IMR-90 (cell line): ENCODE results near the gene SLC6A15. TPM values are rescaled to one million over a fixed set of nuclear protein-coding genes. Genes with fewer than 3 reads are reported as not detected.

Experiments
- ATAC-seq: fragments of 200-7000 bp; cut with Tn5 transposase; 2 replicates; pipeline ENCODE4 v1.9.1; 2020; ENCODE audit warnings: low read depth, mild to moderate bottlenecking, moderate library complexity
- BruUV-seq: library from RNA; stranded (reverse); fragments of 400-500 nt; replicated peaks from 2 replicates; lab custom pipeline; 2021; lab: Mats Ljungman, UMichigan
- CTCF ChIA-PET: fragments of 300-600 bp; formaldehyde crosslinking; extraction: SDS; loops from one replicate; lab custom pipeline; 2021; ENCODE audit warnings: antibody characterized with exemption; lab: Yijun Ruan, JAX
- POLR2A ChIA-PET: fragments of 300-600 bp; sonication (Branson Sonifier 250); formaldehyde crosslinking; loops from one replicate; lab custom pipeline; 2022; ENCODE audit warnings: antibody characterized with exemption; ENCODE audit not compliant: unreplicated experiment; lab: Charles Lee
- DNase-seq: peaks from one replicate; pipeline ENCODE4 v3.0.0; 2013
- H2AFZ ChIP-seq: replicated peaks from 2 replicates; pipeline ENCODE3; 2013; ENCODE audit warnings: low read length, mild to moderate bottlenecking; ENCODE audit not compliant: poor library complexity
- H2AK5ac ChIP-seq: 2 replicates; pipeline ENCODE4 v1.6.1; 2013; ENCODE audit warnings: low read depth, low read length, inconsistent platforms
- H2AK9ac ChIP-seq: replicated peaks from 2 replicates; pipeline ENCODE3; 2013; ENCODE audit warnings: mild to moderate bottlenecking, low read depth, low read length, moderate library complexity; ENCODE audit not compliant: poor library complexity
- H2BK120ac ChIP-seq: 2 replicates; pipeline ENCODE4 v1.6.1; 2013; ENCODE audit warnings: low read depth, low read length, inconsistent platforms
- H2BK15ac ChIP-seq: 3 replicates; pipeline ENCODE4 v1.6.1; 2013; ENCODE audit warnings: low read depth, low read length, inconsistent platforms
- H2BK20ac ChIP-seq: 2 replicates; pipeline ENCODE4 v1.6.1; 2013; ENCODE audit warnings: low read depth, mild to moderate bottlenecking, inconsistent platforms, low read length, moderate library complexity
- H2BK5ac ChIP-seq: 2 replicates; pipeline ENCODE4 v1.6.1; 2013; ENCODE audit warnings: mild to moderate bottlenecking, low read depth, low read length, inconsistent platforms; ENCODE audit not compliant: poor library complexity, severe bottlenecking
- H3K14ac ChIP-seq: replicated peaks from 2 replicates; pipeline ENCODE4 v1.6.1; 2013; ENCODE audit warnings: low read depth, low read length, inconsistent platforms
- H3K18ac ChIP-seq: 2 replicates; pipeline ENCODE4 v1.6.1; 2013; ENCODE audit warnings: low read depth, low read length, control low read depth
- H3K23ac ChIP-seq: 2 replicates; pipeline ENCODE4 v1.6.1; 2013; ENCODE audit warnings: low read depth, low read length, inconsistent platforms
- H3K27ac ChIP-seq: 2 replicates; pipeline ENCODE4 v1.5.1; 2013; ENCODE audit warnings: mild to moderate bottlenecking, control low read depth, low read length; ENCODE audit not compliant: insufficient read depth
- H3K27me3 ChIP-seq: 2 replicates; pipeline ENCODE4 v1.6.1; 2013; ENCODE audit warnings: low read length; ENCODE audit not compliant: control insufficient read depth, insufficient read depth
- H3K36me3 ChIP-seq: 2 replicates; pipeline ENCODE4 v1.6.1; 2013; ENCODE audit warnings: low read length, mixed read lengths; ENCODE audit not compliant: control insufficient read depth, insufficient read depth
- H3K4ac ChIP-seq: 2 replicates; pipeline ENCODE4 v1.6.1; 2013; ENCODE audit warnings: low read depth, low read length, inconsistent platforms
- H3K4me1 ChIP-seq: 2 replicates; pipeline ENCODE4 v1.6.1; 2013; ENCODE audit warnings: low read length, mixed read lengths; ENCODE audit not compliant: control insufficient read depth, insufficient read depth
- H3K4me2 ChIP-seq: 2 replicates; pipeline ENCODE4 v1.6.1; 2013; ENCODE audit warnings: low read depth, mild to moderate bottlenecking, control low read depth, low read length, moderate library complexity
- H3K4me3 ChIP-seq: 2 replicates; pipeline ENCODE4 v1.5.1; 2013; ENCODE audit warnings: low read depth, mild to moderate bottlenecking, control low read depth, low read length, moderate library complexity; ENCODE audit not compliant: insufficient read depth
- H3K56ac ChIP-seq: 2 replicates; pipeline ENCODE4 v1.6.1; 2013; ENCODE audit warnings: low read length, inconsistent platforms; ENCODE audit not compliant: insufficient read depth; ENCODE audit errors: extremely low read depth
- H3K79me1 ChIP-seq, 2 experiments: 2 replicates each; pipeline ENCODE4 v1.6.1; 2013; ENCODE audit warnings: low read length in 2 of 2, inconsistent platforms in 1 of 2, low read depth in 1 of 2
- H3K9ac ChIP-seq: 2 replicates; pipeline ENCODE4 v1.6.1; 2013; ENCODE audit warnings: low read depth, low read length, control low read depth
- H3K9me1 ChIP-seq: 2 replicates; pipeline ENCODE4 v1.6.1; 2013; ENCODE audit warnings: low read length, inconsistent platforms; ENCODE audit not compliant: insufficient read depth
- H3K9me3 ChIP-seq: 2 replicates; pipeline ENCODE4 v1.6.1; 2013; ENCODE audit warnings: low read length; ENCODE audit not compliant: control insufficient read depth, insufficient read depth
- H4K20me1 ChIP-seq: 2 replicates; pipeline ENCODE4 v1.6.1; 2013; ENCODE audit warnings: low read length, inconsistent platforms; ENCODE audit not compliant: insufficient read depth
- H4K5ac ChIP-seq: 2 replicates; pipeline ENCODE4 v1.6.1; 2013; ENCODE audit warnings: mild to moderate bottlenecking, low read depth, low read length, control low read depth
- H4K8ac ChIP-seq, 2 experiments: 2 replicates each; pipeline ENCODE4 v1.6.1; 2013; ENCODE audit warnings: low read depth in 2 of 2, low read length in 2 of 2, control low read depth in 1 of 2, inconsistent platforms in 1 of 2
- H4K91ac ChIP-seq: 2 replicates; pipeline ENCODE4 v1.6.1; 2013; ENCODE audit warnings: low read depth, low read length, inconsistent platforms; ENCODE audit not compliant: insufficient read depth
- MAFK ChIP-seq: IDR thresholded peaks from 2 replicates; pipeline ENCODE4 v1.6.1; 2012; ENCODE audit warnings: low read depth, low read length, improper control_type of control experiment
- MAZ ChIP-seq: IDR thresholded peaks from 2 replicates; pipeline ENCODE4 v1.6.1; 2012; ENCODE audit warnings: low read depth, mild to moderate bottlenecking, low read length, improper control_type of control experiment, moderate library complexity, borderline replicate concordance
- WGBS, 2 experiments: methylation state at CpG; one replicate each; pipeline versions ENCODE4 v1.1.5 to v1.1.7; 2013; ENCODE audit warnings: missing lambda C conversion rate in 2 of 2; ENCODE audit not compliant: insufficient read length in 1 of 2; ENCODE audit errors: extremely low coverage in 2 of 2; 5-methylcytosine and 5-hydroxymethylcytosine counted together
- dilution Hi-C: fragments of 300-500 bp; cut with HindIII; formaldehyde crosslinking; loops from one replicate; pipeline ENCODE4 v1.14.3; 2018; ENCODE audit warnings: low sequenced_read_pairs; ENCODE audit not compliant: unreplicated experiment
- in situ Hi-C: fragments of 300-500 bp; cut with MboI; formaldehyde crosslinking; loops from 3 replicates; pipeline ENCODE4 v1.14.3; 2019; ENCODE audit warnings: low sequenced_read_pairs, inconsistent platforms, mixed read lengths
- intact Hi-C: fragments of 100-400 bp; cut with micrococcal nuclease; formaldehyde crosslinking; loops from 2 replicates; pipeline ENCODE4 v1.10.0; 2022
- polyA plus RNA-seq, 3 experiments: library from polyadenylated mRNA; depleted of rRNA; stranded (reverse); fragments of >200 nt; gene quantifications; 2 replicates each; pipeline ENCODE4 v1.2.3, GENCODE V29; 2012; ENCODE audit warnings: low replicate concordance in 1 of 3
- total RNA-seq: library from RNA; depleted of rRNA; stranded (reverse); fragments of >200 nt; gene quantifications from 2 replicates; pipeline ENCODE4 v1.2.3, GENCODE V29; 2012

Gene SLC6A15
- total and polyA plus RNA-seq, 2 of the 4 experiments (the other 2 are of a cell fraction) = 0.32 to 0.72 TPM

DNA sequence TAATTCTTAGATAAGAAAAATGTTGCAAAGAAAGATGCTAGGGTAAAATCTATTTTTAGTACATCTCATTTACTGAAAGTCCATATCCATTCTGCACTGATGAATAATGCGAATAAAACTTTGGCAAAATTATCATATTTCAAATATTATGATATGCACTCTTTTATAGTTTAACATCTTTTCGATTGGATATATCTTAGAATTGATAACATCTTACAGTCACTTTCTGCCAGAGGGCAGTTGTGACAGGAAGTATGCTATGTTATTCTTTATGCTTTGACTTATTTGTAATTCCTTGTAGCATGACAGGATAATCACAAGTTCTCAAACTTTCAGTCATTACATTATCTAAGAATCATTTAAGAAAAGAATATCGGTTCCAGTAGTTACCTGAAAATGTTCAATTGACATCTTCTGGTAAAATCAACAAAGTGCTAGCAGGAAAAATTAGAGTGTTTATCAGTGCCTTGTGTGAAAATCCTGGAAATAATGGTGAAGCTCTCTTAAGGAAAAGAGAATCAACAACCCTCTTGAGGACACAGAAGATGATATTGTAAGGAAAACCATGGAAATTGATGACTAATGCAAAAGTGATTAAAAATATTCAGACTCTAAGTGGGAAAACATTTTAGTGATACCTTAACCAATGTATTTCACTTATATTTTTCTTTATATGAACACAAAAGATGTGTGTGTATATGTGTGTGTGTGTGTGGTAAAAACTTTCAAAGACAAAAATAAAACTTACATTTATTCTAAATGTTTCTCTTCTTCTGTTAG lies 95.5 kb downstream of the SLC6A15 start:
- TF ChIP-seq MAZ (no peak), MAFK (peak; percentile 84)
- dilution Hi-C loops (no loop called here), intact Hi-C loops (no loop called here), in situ Hi-C loops (no loop called here)
- Histone ChIP-seq H3K27ac (no peak overlapping the region), H3K79me1 (no peaks in the 10 kb centered on the region), H3K18ac (no peak overlapping the region), H3K4me1 (no peaks in the 10 kb centered on the region), H3K9ac (no peak overlapping the region), H2BK5ac (no peak overlapping the region), H4K8ac (no peak overlapping the region), H2AFZ (no peak overlapping the region), H3K56ac (no peak overlapping the region), H3K36me3 (no peaks in the 10 kb centered on the region), H3K27me3 (no peaks in the 10 kb centered on the region), H3K9me3 (no peaks in the 10 kb centered on the region), H2BK120ac (no peak overlapping the region), H3K14ac (no peak overlapping the region), H2BK15ac (no peak overlapping the region), H3K4me2 (no peak overlapping the region), H3K9me1 (no peaks in the 10 kb centered on the region), H2AK5ac (no peak overlapping the region), H4K5ac (no peak overlapping the region), H4K20me1 (no peaks in the 10 kb centered on the region), H2AK9ac (no peak overlapping the region), H3K4me3 (no peak overlapping the region), H3K4ac (no peak overlapping the region), H3K23ac (no peak overlapping the region), H4K91ac (no peak overlapping the region), H2BK20ac (no peak overlapping the region)
- ATAC-seq (no peak), DNase-seq (no peak)
- WGBS, 2 experiments = no CpG with 5 or more reads among the region's 3 CpGs
- ChIA-PET POLR2A (no interaction called here), CTCF (interaction anchor here (0.6 kb wide), 1 partner anchor 191 kb away, joined by 3 read pairs; no protein-coding TSS in a partner anchor)
- no TSS peak for BruUV-seq
